H9 (cell line): ENCODE results near the gene NLRP5. TPM values are rescaled to one million over a fixed set of nuclear protein-coding genes. Genes with fewer than 3 reads are reported as not detected.

Experiments
- DNase-seq: peaks from one replicate; pipeline ENCODE4 v3.0.0-alpha.2; 2017
- H2AFZ ChIP-seq: one replicate; pipeline ENCODE4 v1.6.1; 2013; ENCODE audit warnings: mild to moderate bottlenecking, low read length, control low read depth, moderate library complexity
- H2AK5ac ChIP-seq: 2 replicates; pipeline ENCODE4 v1.6.1; 2013; ENCODE audit warnings: low read length, control low read depth, mixed read lengths; ENCODE audit not compliant: insufficient read length
- H2BK120ac ChIP-seq: one replicate; pipeline ENCODE4 v1.6.1; 2013; ENCODE audit warnings: low read depth, mild to moderate bottlenecking, low read length, control low read depth, inconsistent platforms; ENCODE audit not compliant: poor library complexity, severe bottlenecking
- H2BK12ac ChIP-seq: 2 replicates; pipeline ENCODE4 v1.6.1; 2013; ENCODE audit warnings: low read length, control low read depth, mixed read lengths, low read depth; ENCODE audit not compliant: insufficient read length
- H2BK15ac ChIP-seq: 2 replicates; pipeline ENCODE4 v1.6.1; 2013; ENCODE audit warnings: low read depth, low read length, control low read depth
- H2BK20ac ChIP-seq: one replicate; pipeline ENCODE4 v1.6.1; 2013; ENCODE audit warnings: low read depth, mild to moderate bottlenecking, low read length, control low read depth, inconsistent platforms; ENCODE audit not compliant: poor library complexity, severe bottlenecking
- H2BK5ac ChIP-seq: 2 replicates; pipeline ENCODE4 v1.6.1; 2013; ENCODE audit warnings: low read length, control low read depth, mixed read lengths; ENCODE audit not compliant: insufficient read length
- H3K14ac ChIP-seq: 2 replicates; pipeline ENCODE4 v1.6.1; 2013; ENCODE audit warnings: low read length, control low read depth; ENCODE audit not compliant: insufficient read depth
- H3K18ac ChIP-seq: 2 replicates; pipeline ENCODE4 v1.6.1; 2013; ENCODE audit warnings: low read depth, mild to moderate bottlenecking, mixed read lengths, low read length, control low read depth; ENCODE audit not compliant: insufficient read length
- H3K23ac ChIP-seq: 2 replicates; pipeline ENCODE4 v1.6.1; 2013; ENCODE audit warnings: low read length, control low read depth, mixed read lengths, low read depth; ENCODE audit not compliant: insufficient read length
- H3K23me2 ChIP-seq: 2 replicates; pipeline ENCODE4 v1.6.1; 2013; ENCODE audit warnings: low read depth, mild to moderate bottlenecking, mixed read lengths, low read length, control low read depth; ENCODE audit not compliant: insufficient read length, poor library complexity, severe bottlenecking
- H3K27ac ChIP-seq: 2 replicates; pipeline ENCODE4 v1.5.1; 2013; ENCODE audit warnings: low read length, control low read depth, mixed read lengths, low read depth; ENCODE audit not compliant: insufficient read length
- H3K27me3 ChIP-seq: 2 replicates; pipeline ENCODE4 v1.6.1; 2013; ENCODE audit warnings: low read length, control low read depth, inconsistent platforms; ENCODE audit not compliant: insufficient read depth
- H3K4ac ChIP-seq: 2 replicates; pipeline ENCODE4 v1.6.1; 2013; ENCODE audit warnings: low read depth, mild to moderate bottlenecking, control low read depth, inconsistent platforms, low read length, moderate library complexity
- H3K4me1 ChIP-seq: 2 replicates; pipeline ENCODE4 v1.6.1; 2013; ENCODE audit warnings: low read length, control low read depth, inconsistent platforms; ENCODE audit not compliant: insufficient read depth
- H3K4me2 ChIP-seq: 2 replicates; pipeline ENCODE4 v1.6.1; 2013; ENCODE audit warnings: low read length, control low read depth, mixed read lengths; ENCODE audit not compliant: insufficient read length, insufficient read depth
- H3K56ac ChIP-seq: 2 replicates; pipeline ENCODE4 v1.6.1; 2013; ENCODE audit warnings: low read depth, mild to moderate bottlenecking, mixed read lengths, low read length, control low read depth; ENCODE audit not compliant: insufficient read length
- H3K79me1 ChIP-seq: 2 replicates; pipeline ENCODE4 v1.6.1; 2013; ENCODE audit warnings: low read depth, mild to moderate bottlenecking, moderate library complexity, low read length, control low read depth, inconsistent platforms; ENCODE audit not compliant: insufficient read depth, poor library complexity, severe bottlenecking
- H3K79me2 ChIP-seq: 2 replicates; pipeline ENCODE4 v1.6.1; 2013; ENCODE audit warnings: low read length, control low read depth, inconsistent platforms; ENCODE audit not compliant: insufficient read depth
- H3K9ac ChIP-seq: 2 replicates; pipeline ENCODE4 v1.6.1; 2013; ENCODE audit warnings: low read length, control low read depth, mixed read lengths; ENCODE audit not compliant: insufficient read length; ENCODE audit errors: extremely low read depth
- H3K9me3 ChIP-seq: one replicate; pipeline ENCODE4 v1.6.1; 2013; ENCODE audit warnings: low read depth, low read length, inconsistent platforms; ENCODE audit not compliant: control insufficient read depth
- H3T11ph ChIP-seq: one replicate; pipeline ENCODE4 v1.6.1; 2013; ENCODE audit warnings: mild to moderate bottlenecking, low read length, control low read depth, inconsistent platforms
- H4K20me1 ChIP-seq: one replicate; pipeline ENCODE4 v1.6.1; 2013; ENCODE audit not compliant: control insufficient read depth, insufficient read length, insufficient read depth
- H4K5ac ChIP-seq: 2 replicates; pipeline ENCODE4 v1.6.1; 2013; ENCODE audit warnings: low read depth, mild to moderate bottlenecking, mixed read lengths, low read length, control low read depth; ENCODE audit not compliant: insufficient read length
- H4K8ac ChIP-seq: replicated peaks from 2 replicates; pipeline ENCODE4 v1.6.1; 2013; ENCODE audit warnings: low read length, control low read depth, mixed read lengths, low read depth; ENCODE audit not compliant: insufficient read length
- H4K91ac ChIP-seq: 2 replicates; pipeline ENCODE4 v1.6.1; 2013; ENCODE audit warnings: low read depth, mild to moderate bottlenecking, moderate library complexity, mixed read lengths, low read length, control low read depth; ENCODE audit not compliant: insufficient read length
- H3K27ac Mint-ChIP-seq, 3 experiments: 2 replicates in 2 of 3; 3 replicates in 1 of 3; pipeline ENCODE4 v1.8.0; 2020 to 2021; ENCODE audit warnings: mixed read lengths in 3 of 3, mild to moderate bottlenecking in 1 of 3, moderate library complexity in 1 of 3
- H3K27me3 Mint-ChIP-seq: 2 replicates; pipeline ENCODE4 v1.8.0; 2021; ENCODE audit warnings: low read depth, mild to moderate bottlenecking, moderate library complexity, mixed read lengths
- H3K36me3 Mint-ChIP-seq, 3 experiments: 2 replicates in 2 of 3; 3 replicates in 1 of 3; pipeline ENCODE4 v1.8.0; 2020 to 2021; ENCODE audit warnings: low read depth in 3 of 3, mixed read lengths in 3 of 3; ENCODE audit not compliant: insufficient read depth in 1 of 3
- H3K4me1 Mint-ChIP-seq, 2 experiments: 2 replicates each; pipeline ENCODE4 v1.8.0; 2020; ENCODE audit warnings: mixed read lengths in 2 of 2
- H3K4me3 Mint-ChIP-seq, 2 experiments: 2 replicates in 1 of 2; 3 replicates in 1 of 2; pipeline ENCODE4 v1.8.0; 2020 to 2021; ENCODE audit warnings: mild to moderate bottlenecking in 2 of 2, mixed read lengths in 2 of 2, moderate library complexity in 1 of 2
- H3K9me3 Mint-ChIP-seq, 2 experiments: 2 replicates in 1 of 2; 3 replicates in 1 of 2; pipeline ENCODE4 v1.8.0; 2020; ENCODE audit warnings: mild to moderate bottlenecking in 2 of 2, mixed read lengths in 2 of 2, moderate library complexity in 1 of 2
- CTCF ChIP-seq: fragments of 200-600 bp; sonication (generic); conservative IDR thresholded peaks from 3 replicates; pipeline ENCODE4 v1.8.0; 2021; ENCODE audit warnings: antibody characterized with exemption, mild to moderate bottlenecking
- WGBS: extraction: QIAGEN DNeasy Blood & Tissue Kit; methylation state at CpG from one replicate; pipeline ENCODE4 v1.1.7; 2013; ENCODE audit warnings: missing lambda C conversion rate, low lambda C conversion rate, mixed read lengths; ENCODE audit not compliant: insufficient read length; ENCODE audit errors: extremely low coverage; 5-methylcytosine and 5-hydroxymethylcytosine counted together
- total RNA-seq: library from RNA; stranded (reverse); gene quantifications from 2 replicates; pipeline ENCODE4 v1.2.1, GENCODE V29; 2021

Gene NLRP5
- total RNA-seq, 1 experiment from 2014 or later = not detected

- no peak for TF ChIP-seq CTCF
- Histone ChIP-seq H3K14ac (no peak overlapping the region), H3K9ac (no peak overlapping the region), H3T11ph (no peak overlapping the region), H2AK5ac (no peak overlapping the region), H2BK15ac (no peak overlapping the region), H4K5ac (no peak overlapping the region), H4K8ac (no peak overlapping the region), H3K9me3 (peaks cover 60% of the 10 kb centered on the region), H3K79me2 (no peaks in the 10 kb centered on the region), H3K27ac (no peak overlapping the region), H4K91ac (no peak overlapping the region), H2BK12ac (no peak overlapping the region), H3K79me1 (no peaks in the 10 kb centered on the region), H3K23me2 (no peaks in the 10 kb centered on the region), H4K20me1 (no peaks in the 10 kb centered on the region), H3K4me2 (no peak overlapping the region), H2AFZ (no peak overlapping the region), H2BK20ac (no peak overlapping the region), H3K23ac (no peak overlapping the region), H2BK120ac (no peak overlapping the region), H3K18ac (no peak overlapping the region), H3K56ac (no peak overlapping the region), H3K4ac (no peak overlapping the region), H3K27me3 (no peaks in the 10 kb centered on the region), H2BK5ac (no peak overlapping the region), H3K4me1 (no peaks in the 10 kb centered on the region)
- Mint-ChIP-seq H3K36me3 (peaks cover 0 to 32% (median 17%) of the 10 kb centered on the region in 3 experiments; a peak in 5 of 7 replicates), H3K27ac (no peak overlapping the region), H3K27me3 (no peaks in the 10 kb centered on the region; the same call in 1 of the 2 replicates), H3K4me1 (no peaks in the 10 kb centered on the region), H3K9me3 (peaks cover 79 to 92% of the 10 kb centered on the region in 2 experiments), H3K4me3 (no peak overlapping the region)
- WGBS = no CpG with 5 or more reads among the region's 1 CpG
- no peak for DNase-seq
These were observed 6.9 kb downstream of the NLRP5 start for GRCh38 chr19:55993492-55993891.
